GM21381 (cell line): ENCODE data around the gene CD93.

Experiments
- ATAC-seq: cut with Tn5 transposase; IDR thresholded peaks from one replicate; pipeline ENCODE4 v1.9.1; 2021; ENCODE audit warnings: mild to moderate bottlenecking, moderate library complexity; ENCODE audit not compliant: unreplicated experiment

The CD93 gene

GRCh38 chr20:23120936-23121750 lies 35.0 kb upstream of the CD93 start:
- no peak for ATAC-seq

- ATAC-seq = no peak
Observed at GRCh38 chr20:23120261-23120660, 34.1 kb upstream of the CD93 start.

- no peak for ATAC-seq
Observed at GRCh38 chr20:23119456-23120216, 33.5 kb upstream of the CD93 start.

GRCh38 chr20:23118766-23119165 lies 32.6 kb upstream of the CD93 start:
- no peak for ATAC-seq

- no peak for ATAC-seq
Observed at GRCh38 chr20:23118144-23118543, 32.0 kb upstream of the CD93 start.

GRCh38 chr20:23117738-23118137 lies 31.6 kb upstream of the CD93 start:
- no peak for ATAC-seq

GRCh38 chr20:23116311-23117089 lies 30.4 kb upstream of the CD93 start:
- no peak for ATAC-seq

GRCh38 chr20:23115822-23116221 lies 29.7 kb upstream of the CD93 start:
- no peak for ATAC-seq

- ATAC-seq = no peak
Observed at GRCh38 chr20:23114448-23115082, 28.4 kb upstream of the CD93 start.

GRCh38 chr20:23114018-23114417 lies 27.9 kb upstream of the CD93 start:
- no peak for ATAC-seq

- ATAC-seq = no peak
Observed at GRCh38 chr20:23112595-23112994, 26.5 kb upstream of the CD93 start.

- no peak for ATAC-seq
Observed at GRCh38 chr20:23111944-23112342, 25.8 kb upstream of the CD93 start.

- no peak for ATAC-seq
Observed at GRCh38 chr20:23111307-23111943, 25.3 kb upstream of the CD93 start.

GRCh38 chr20:23108871-23109270 lies 22.7 kb upstream of the CD93 start:
- no peak for ATAC-seq

GRCh38 chr20:23107466-23107865 lies 21.3 kb upstream of the CD93 start:
- no peak for ATAC-seq

GRCh38 chr20:23106271-23106851 lies 20.2 kb upstream of the CD93 start:
- no peak for ATAC-seq

- ATAC-seq = no peak
Observed at GRCh38 chr20:23105193-23105592, 19.1 kb upstream of the CD93 start.

- no peak for ATAC-seq
Observed at GRCh38 chr20:23103284-23104018, 17.3 kb upstream of the CD93 start.

- ATAC-seq = no peak
Observed at GRCh38 chr20:23101696-23102406, 15.7 kb upstream of the CD93 start.
